Measurements from ENCODE around the gene EME1. TPM values are rescaled to one million over a fixed set of nuclear protein-coding genes. Genes with fewer than 3 reads are reported as not detected.

EME1 gene
- total and polyA plus RNA-seq, 2 of the 4 experiments (the other 2 are of a cell fraction): 9.1 to 9.4 TPM

GRCh38 chr17:50365165-50365564, 7.9 kb upstream of the EME1 start:
- in situ Hi-C loops (cut with MboI; ENCODE audit: low sequenced_read_pairs) (no loop called here), intact Hi-C loops (cut with micrococcal nuclease) (no loop called here), dilution Hi-C loops (cut with HindIII; ENCODE audit: low sequenced_read_pairs, unreplicated experiment) (no loop called here)
- Histone ChIP-seq H3K4me3 (ENCODE audit: insufficient read depth, low read depth, low read length) (no peak overlapping the region), H2AFZ (replicated peaks; ENCODE audit: low read length, poor library complexity) (no peak overlapping the region), H2AK5ac (ENCODE audit: low read depth, low read length) (no peak overlapping the region), H2BK120ac (ENCODE audit: low read depth, low read length) (no peak overlapping the region), H3K27me3 (ENCODE audit: control insufficient read depth, insufficient read depth, low read length) (no peaks in the 10 kb centered on the region), H3K36me3 (ENCODE audit: control insufficient read depth, insufficient read depth, low read length) (peaks cover 44% of the 10 kb centered on the region), H3K4me2 (ENCODE audit: low read depth, low read length) (no peak overlapping the region), H3K23ac (ENCODE audit: low read depth, low read length) (no peak overlapping the region), H3K4ac (ENCODE audit: low read depth, low read length) (no peak overlapping the region), H3K4me1 (ENCODE audit: control insufficient read depth, insufficient read depth, low read length) (peaks cover 11% of the 10 kb centered on the region), H2BK5ac (ENCODE audit: low read depth, low read length, poor library complexity, severe bottlenecking) (no peak overlapping the region), H2BK20ac (ENCODE audit: low read depth, low read length) (no peak overlapping the region), H3K9me3 (ENCODE audit: control insufficient read depth, insufficient read depth, low read length) (no peaks in the 10 kb centered on the region), H2BK15ac (ENCODE audit: low read depth, low read length) (no peak overlapping the region), H2AK9ac (replicated peaks; ENCODE audit: low read depth, low read length, poor library complexity) (no peak overlapping the region), H4K5ac (ENCODE audit: low read depth, low read length) (no peak overlapping the region), H4K8ac (ENCODE audit: low read depth in 2 of 2, low read length in 2 of 2) (no peak overlapping the region), H4K91ac (ENCODE audit: insufficient read depth, low read depth, low read length) (no peak overlapping the region), H3K18ac (ENCODE audit: low read depth, low read length) (no peak overlapping the region), H3K56ac (ENCODE audit: extremely low read depth, insufficient read depth, low read length) (no peak overlapping the region), H3K27ac (ENCODE audit: insufficient read depth, low read length) (no peak overlapping the region), H4K20me1 (ENCODE audit: insufficient read depth, low read length) (peaks cover 22% of the 10 kb centered on the region; the same call in 1 of the 2 replicates), H3K9me1 (ENCODE audit: insufficient read depth, low read length) (peaks cover 11% of the 10 kb centered on the region; the same call in 1 of the 2 replicates), H3K14ac (replicated peaks; ENCODE audit: low read depth, low read length) (no peak overlapping the region), H3K79me1 (ENCODE audit: low read depth in 1 of 2, low read length in 2 of 2) (peaks cover 7 to 37% of the 10 kb centered on the region in 2 experiments), H3K9ac (ENCODE audit: low read depth, low read length) (no peak overlapping the region)
- DNase-seq: no peak
- no TSS peak for BruUV-seq (replicated peaks)
- ATAC-seq (ENCODE audit: low read depth): no peak
- POLR2A ChIA-PET (ENCODE audit: unreplicated experiment): no interaction called here
- TF ChIP-seq NFE2L2 (IDR thresholded peaks at IDR 0.05; ENCODE audit: low read depth, low read length) (no peak), CEBPB (IDR thresholded peaks at IDR 0.05; ENCODE audit: low read depth, low read length) (no peak), FOS (IDR thresholded peaks at IDR 0.05; ENCODE audit: low read depth, low read length) (no peak), CHD1 (IDR thresholded peaks at IDR 0.05; ENCODE audit: low read depth, low read length) (no peak), POLR2A (IDR thresholded peaks at IDR 0.05; ENCODE audit: low read depth, low read length) (no peak), MXI1 (IDR thresholded peaks at IDR 0.05; ENCODE audit: borderline replicate concordance, low read depth, low read length) (no peak), RFX5 (IDR thresholded peaks at IDR 0.05; ENCODE audit: low read depth, low read length) (no peak), RAD21 (IDR thresholded peaks at IDR 0.05; ENCODE audit: low read length) (no peak), RCOR1 (IDR thresholded peaks at IDR 0.05; ENCODE audit: insufficient replicate concordance, low read length) (no peak), MAFK (IDR thresholded peaks at IDR 0.05; ENCODE audit: low read depth, low read length) (no peak), ELK1 (IDR thresholded peaks at IDR 0.05; ENCODE audit: borderline replicate concordance, low read depth, low read length) (no peak), BHLHE40 (IDR thresholded peaks at IDR 0.05; ENCODE audit: low read depth, low read length) (no peak), MAZ (IDR thresholded peaks at IDR 0.05; ENCODE audit: borderline replicate concordance, low read depth, low read length) (no peak), SMC3 (IDR thresholded peaks at IDR 0.05; ENCODE audit: low read depth, low read length) (no peak), USF2 (IDR thresholded peaks at IDR 0.05; ENCODE audit: low read depth, low read length) (no peak)
- TF ChIP-seq, protein P1, sequence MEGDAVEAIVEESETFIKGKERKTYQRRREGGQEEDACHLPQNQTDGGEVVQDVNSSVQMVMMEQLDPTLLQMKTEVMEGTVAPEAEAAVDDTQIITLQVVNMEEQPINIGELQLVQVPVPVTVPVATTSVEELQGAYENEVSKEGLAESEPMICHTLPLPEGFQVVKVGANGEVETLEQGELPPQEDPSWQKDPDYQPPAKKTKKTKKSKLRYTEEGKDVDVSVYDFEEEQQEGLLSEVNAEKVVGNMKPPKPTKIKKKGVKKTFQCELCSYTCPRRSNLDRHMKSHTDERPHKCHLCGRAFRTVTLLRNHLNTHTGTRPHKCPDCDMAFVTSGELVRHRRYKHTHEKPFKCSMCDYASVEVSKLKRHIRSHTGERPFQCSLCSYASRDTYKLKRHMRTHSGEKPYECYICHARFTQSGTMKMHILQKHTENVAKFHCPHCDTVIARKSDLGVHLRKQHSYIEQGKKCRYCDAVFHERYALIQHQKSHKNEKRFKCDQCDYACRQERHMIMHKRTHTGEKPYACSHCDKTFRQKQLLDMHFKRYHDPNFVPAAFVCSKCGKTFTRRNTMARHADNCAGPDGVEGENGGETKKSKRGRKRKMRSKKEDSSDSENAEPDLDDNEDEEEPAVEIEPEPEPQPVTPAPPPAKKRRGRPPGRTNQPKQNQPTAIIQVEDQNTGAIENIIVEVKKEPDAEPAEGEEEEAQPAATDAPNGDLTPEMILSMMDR (conservative IDR thresholded peaks at IDR 0.05; ENCODE audit: low read depth, low read length): no peak
- no CpG with 5 or more reads among the region's 2 CpGs for WGBS, 2 experiments (ENCODE audit: extremely low coverage in 2 of 2, insufficient read length in 1 of 2)
- CTCF ChIA-PET: interaction anchor here (0.6 kb wide), 1 partner anchor 131 kb away, joined by 4 read pairs; no protein-coding TSS in a partner anchor
